KMS-11 (cell line): ENCODE measurements around the gene PRDM16.

Experiments used
- H2AFZ ChIP-seq: fragments of 200-600 bp; sonication (generic); 2 replicates; pipeline ENCODE4 v1.6.1; 2016; ENCODE audit warnings: antibody characterized with exemption, mixed run types, low read depth
- H3K27ac ChIP-seq: fragments of 200-600 bp; sonication (generic); 2 replicates; pipeline ENCODE4 v1.6.1; 2016; ENCODE audit warnings: mild to moderate bottlenecking, mixed run types
- H3K27me3 ChIP-seq: fragments of 200-600 bp; sonication (generic); 2 replicates; pipeline ENCODE4 v1.6.1; 2017; ENCODE audit warnings: mild to moderate bottlenecking, low read depth, mixed run types, moderate library complexity; ENCODE audit not compliant: insufficient read depth
- H3K36me3 ChIP-seq: fragments of 200-600 bp; sonication (generic); 2 replicates; pipeline ENCODE4 v1.6.1; 2017; ENCODE audit warnings: mild to moderate bottlenecking, mixed run types; ENCODE audit not compliant: insufficient read depth
- H3K4me1 ChIP-seq: fragments of 200-600 bp; sonication (generic); 2 replicates; pipeline ENCODE4 v1.6.1; 2016; ENCODE audit warnings: mild to moderate bottlenecking, low read depth, mixed run types; ENCODE audit not compliant: poor library complexity, severe bottlenecking
- H3K4me2 ChIP-seq: fragments of 200-600 bp; sonication (generic); 2 replicates; pipeline ENCODE4 v1.7.0; 2016; ENCODE audit warnings: mild to moderate bottlenecking, mixed run types
- H3K4me3 ChIP-seq: fragments of 200-600 bp; sonication (generic); IDR thresholded peaks from 2 replicates; pipeline ENCODE4 v1.6.1; 2017; ENCODE audit warnings: low read depth, low read length, mixed read lengths; ENCODE audit not compliant: insufficient read depth
- H3K79me2 ChIP-seq: fragments of 200-600 bp; sonication (generic); 2 replicates; pipeline ENCODE4 v1.6.1; 2016; ENCODE audit warnings: low read depth, mixed run types; ENCODE audit not compliant: insufficient read depth
- H3K9ac ChIP-seq: fragments of 200-600 bp; sonication (generic); 2 replicates; pipeline ENCODE4 v1.6.1; 2016; ENCODE audit warnings: mild to moderate bottlenecking, mixed run types
- H4K20me1 ChIP-seq: fragments of 200-600 bp; sonication (generic); 2 replicates; pipeline ENCODE4 v1.6.1; 2016; ENCODE audit warnings: mild to moderate bottlenecking, mixed run types; ENCODE audit not compliant: insufficient read depth
- TF ChIP-seq, protein P1 (sequence below): fragments of 200-600 bp; sonication (generic); conservative IDR thresholded peaks from 2 replicates; pipeline ENCODE4 v1.6.1; 2017; ENCODE audit warnings: low read depth, mild to moderate bottlenecking, antibody characterized with exemption, low read length, moderate library complexity, mixed read lengths

PRDM16 gene

DNA sequence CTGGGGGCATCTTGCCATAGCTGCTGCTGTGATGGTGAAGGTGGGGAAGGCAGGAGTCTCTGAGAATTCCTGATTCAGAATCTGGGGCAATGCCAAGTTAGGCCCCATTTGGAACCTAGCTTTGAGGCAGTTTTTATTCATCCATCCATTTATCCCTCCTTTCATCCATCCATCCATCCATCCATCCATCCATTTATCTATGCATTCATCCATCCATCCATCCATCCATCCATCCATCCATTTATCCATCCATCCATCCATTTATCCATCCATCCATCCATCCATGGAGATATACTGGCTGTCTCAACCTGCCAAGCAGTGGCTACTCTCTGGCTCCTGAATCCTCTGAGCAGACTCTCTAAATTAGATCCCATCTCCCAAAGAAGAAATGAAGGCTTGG is 83.1 kb downstream of the PRDM16 start:
- Histone ChIP-seq H3K4me2 (no peak overlapping the region), H3K4me3 (no peak overlapping the region), H2AFZ (no peak overlapping the region), H3K27ac (no peak overlapping the region), H3K79me2 (no peaks in the 10 kb centered on the region), H3K4me1 (no peaks in the 10 kb centered on the region), H3K36me3 (no peaks in the 10 kb centered on the region), H3K9ac (no peak overlapping the region), H4K20me1 (no peaks in the 10 kb centered on the region), H3K27me3 (peaks cover 57% of the 10 kb centered on the region)
- TF ChIP-seq, protein P1, sequence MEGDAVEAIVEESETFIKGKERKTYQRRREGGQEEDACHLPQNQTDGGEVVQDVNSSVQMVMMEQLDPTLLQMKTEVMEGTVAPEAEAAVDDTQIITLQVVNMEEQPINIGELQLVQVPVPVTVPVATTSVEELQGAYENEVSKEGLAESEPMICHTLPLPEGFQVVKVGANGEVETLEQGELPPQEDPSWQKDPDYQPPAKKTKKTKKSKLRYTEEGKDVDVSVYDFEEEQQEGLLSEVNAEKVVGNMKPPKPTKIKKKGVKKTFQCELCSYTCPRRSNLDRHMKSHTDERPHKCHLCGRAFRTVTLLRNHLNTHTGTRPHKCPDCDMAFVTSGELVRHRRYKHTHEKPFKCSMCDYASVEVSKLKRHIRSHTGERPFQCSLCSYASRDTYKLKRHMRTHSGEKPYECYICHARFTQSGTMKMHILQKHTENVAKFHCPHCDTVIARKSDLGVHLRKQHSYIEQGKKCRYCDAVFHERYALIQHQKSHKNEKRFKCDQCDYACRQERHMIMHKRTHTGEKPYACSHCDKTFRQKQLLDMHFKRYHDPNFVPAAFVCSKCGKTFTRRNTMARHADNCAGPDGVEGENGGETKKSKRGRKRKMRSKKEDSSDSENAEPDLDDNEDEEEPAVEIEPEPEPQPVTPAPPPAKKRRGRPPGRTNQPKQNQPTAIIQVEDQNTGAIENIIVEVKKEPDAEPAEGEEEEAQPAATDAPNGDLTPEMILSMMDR = no peak

DNA sequence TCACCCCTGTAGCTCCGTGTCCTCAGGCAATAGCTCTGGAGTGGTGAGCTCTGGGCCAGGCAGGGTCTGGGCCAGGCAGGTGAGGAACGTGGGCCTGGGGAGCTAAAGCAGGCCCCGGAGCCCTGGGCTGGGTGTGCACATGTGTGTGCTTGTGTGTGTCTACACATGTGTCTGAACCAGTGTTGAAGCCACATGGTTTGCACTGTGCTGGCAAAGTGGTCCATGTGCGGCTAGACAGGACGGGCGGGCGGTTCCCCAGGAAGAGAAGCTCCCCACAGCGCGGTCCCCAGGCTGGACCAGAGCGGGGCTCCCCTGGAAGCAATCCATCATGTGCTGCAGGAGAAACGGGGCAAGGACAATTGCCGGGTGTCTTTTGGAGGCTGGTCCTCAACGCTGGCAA is 84.2 kb downstream of the PRDM16 start:
- no peak overlapping the region for H3K4me3 ChIP-seq
- no peak overlapping the region for H3K9ac ChIP-seq
- H3K27ac ChIP-seq = no peak overlapping the region
- H3K36me3 ChIP-seq = no peaks in the 10 kb centered on the region
- peaks cover 63% of the 10 kb centered on the region for H3K27me3 ChIP-seq
- H2AFZ ChIP-seq = no peak overlapping the region
- H3K79me2 ChIP-seq = no peaks in the 10 kb centered on the region
- no peak overlapping the region for H3K4me2 ChIP-seq
- no peaks in the 10 kb centered on the region for H3K4me1 ChIP-seq
- H4K20me1 ChIP-seq = no peaks in the 10 kb centered on the region
- TF ChIP-seq, protein P1 = no peak

DNA sequence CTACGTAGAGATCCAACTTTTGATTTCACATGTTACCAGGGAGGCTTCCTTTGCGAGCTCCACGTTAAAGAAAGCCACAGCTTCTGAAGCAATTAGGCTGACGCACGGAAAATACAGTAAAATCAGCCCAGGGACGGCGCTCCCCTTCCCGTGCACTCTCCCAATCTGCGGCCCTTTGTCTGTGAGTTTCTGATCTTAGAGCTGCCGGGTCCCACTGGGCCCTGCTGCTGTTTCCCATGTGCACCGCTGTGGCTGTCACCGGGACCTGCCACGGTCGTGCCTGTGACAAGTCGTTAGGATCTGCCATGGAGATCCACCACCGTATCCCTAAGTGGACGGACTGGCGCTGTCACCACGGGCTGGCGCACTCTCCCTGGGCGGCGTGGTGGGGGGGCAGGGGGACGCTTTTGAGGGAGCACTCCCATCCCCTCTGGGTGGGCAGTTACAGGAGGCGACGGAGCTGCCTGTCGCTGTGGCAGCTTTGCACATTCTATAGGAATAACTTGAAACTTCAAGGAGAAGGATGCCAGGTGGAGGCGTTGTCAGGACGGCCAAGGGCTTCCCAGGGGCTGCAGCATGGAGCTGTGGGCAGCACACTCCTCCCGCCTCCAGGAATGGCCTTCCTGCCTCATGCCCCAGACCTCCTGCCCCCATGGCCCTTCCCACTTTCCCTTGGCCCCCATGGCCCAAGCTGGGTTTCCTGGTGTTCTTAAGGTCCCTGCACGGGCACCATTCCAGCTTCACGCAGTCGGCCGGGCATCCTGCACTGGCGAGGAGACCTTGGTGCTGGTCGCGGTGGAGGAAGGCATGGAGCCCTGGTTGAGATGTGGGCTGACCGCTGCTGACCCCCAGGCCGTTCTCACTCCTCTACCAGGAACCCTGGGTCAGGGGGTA is 85.1 kb downstream of the PRDM16 start:
- Histone ChIP-seq H3K9ac (no peak overlapping the region), H3K79me2 (no peaks in the 10 kb centered on the region), H3K4me3 (no peak overlapping the region), H3K4me1 (no peaks in the 10 kb centered on the region), H3K4me2 (no peak overlapping the region), H4K20me1 (no peaks in the 10 kb centered on the region), H2AFZ (no peak overlapping the region), H3K27me3 (peaks cover 72% of the 10 kb centered on the region), H3K27ac (no peak overlapping the region), H3K36me3 (no peaks in the 10 kb centered on the region)
- TF ChIP-seq, protein P1 = no peak

DNA sequence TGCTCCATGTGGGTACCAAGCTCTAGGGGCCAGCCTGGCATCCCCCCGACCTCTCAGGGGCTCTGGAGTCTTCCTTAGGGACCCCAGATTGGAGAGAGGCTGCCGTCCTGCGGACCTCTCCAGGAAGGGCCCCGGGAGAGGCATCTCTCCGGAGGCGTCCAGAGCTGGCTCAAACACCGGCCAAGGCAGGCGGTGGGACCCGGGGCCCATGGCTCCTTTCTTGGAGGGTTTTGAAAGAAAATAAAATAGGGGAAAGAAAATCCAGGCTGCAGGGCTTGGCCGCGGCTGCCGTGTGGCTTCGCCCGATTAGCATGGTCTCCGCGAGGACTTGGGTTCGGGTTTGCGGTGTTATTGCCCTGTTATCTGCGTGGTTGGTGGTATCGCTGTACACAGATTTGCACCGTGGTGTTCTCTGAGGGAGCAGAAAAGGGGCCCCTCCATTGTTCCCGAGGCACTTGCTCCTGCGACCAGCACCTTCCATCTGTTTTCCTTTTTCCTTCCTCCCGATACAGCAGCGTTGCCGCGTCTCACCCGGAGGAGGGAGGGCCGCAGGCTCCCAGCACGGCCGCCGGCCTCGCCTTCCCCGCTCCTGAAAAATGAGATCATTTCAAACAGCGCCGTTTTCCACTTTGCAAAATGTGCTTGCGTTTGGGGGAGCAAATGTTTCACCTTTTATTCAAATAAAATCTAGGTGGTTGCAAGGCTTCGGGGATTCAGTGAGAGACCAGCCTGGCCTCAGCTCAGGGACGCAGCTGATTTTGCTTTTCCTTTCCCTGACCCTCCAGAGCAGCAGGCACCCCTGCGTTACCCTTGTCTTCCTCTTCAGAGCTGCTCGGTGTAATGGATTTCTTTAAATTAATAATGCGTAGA is 86.3 kb downstream of the PRDM16 start:
- TF ChIP-seq, protein P1 = no peak
- H3K79me2 ChIP-seq = no peaks in the 10 kb centered on the region
- peaks cover 74% of the 10 kb centered on the region for H3K27me3 ChIP-seq
- no peaks in the 10 kb centered on the region for H3K36me3 ChIP-seq
- no peak overlapping the region for H3K9ac ChIP-seq
- H2AFZ ChIP-seq = no peak overlapping the region
- no peak overlapping the region for H3K27ac ChIP-seq
- no peak overlapping the region for H3K4me3 ChIP-seq
- no peaks in the 10 kb centered on the region for H4K20me1 ChIP-seq
- H3K4me2 ChIP-seq = no peak overlapping the region
- H3K4me1 ChIP-seq = no peaks in the 10 kb centered on the region
